Activated naive CD4-positive, alpha-beta T cell treated with anti-CD3 and anti-CD28 coated beads, Interleukin-2, amount 10 ng/mL, durations not matched to agents 7 days and 5 days (primary cell): ENCODE data around the gene N4BP2.

Experiments
- CTCF ChIA-PET: fragments of 350-600 bp; sonication (Branson Sonifier 250); formaldehyde crosslinking; loops from one replicate; lab custom pipeline; 2021; ENCODE audit warnings: antibody characterized with exemption; lab: Charles Lee
- DNase-seq: peaks from one replicate; pipeline ENCODE4 v3.0.0-alpha.2; 2020
- H3K27ac Mint-ChIP-seq: one replicate; pipeline ENCODE4 v1.8.0; 2021; ENCODE audit warnings: mild to moderate bottlenecking, moderate library complexity, mixed read lengths
- H3K27me3 Mint-ChIP-seq: one replicate; pipeline ENCODE4 v1.8.0; 2021; ENCODE audit warnings: mild to moderate bottlenecking, mixed read lengths
- H3K36me3 Mint-ChIP-seq: one replicate; pipeline ENCODE4 v1.8.0; 2021; ENCODE audit warnings: mixed read lengths
- H3K4me1 Mint-ChIP-seq: one replicate; pipeline ENCODE4 v1.8.0; 2021; ENCODE audit warnings: mixed read lengths
- H3K4me3 Mint-ChIP-seq: one replicate; pipeline ENCODE4 v1.8.0; 2021; ENCODE audit warnings: mild to moderate bottlenecking, moderate library complexity, mixed read lengths
- H3K9me3 Mint-ChIP-seq: one replicate; pipeline ENCODE4 v1.8.0; 2021; ENCODE audit warnings: mixed read lengths

N4BP2 gene

DNA sequence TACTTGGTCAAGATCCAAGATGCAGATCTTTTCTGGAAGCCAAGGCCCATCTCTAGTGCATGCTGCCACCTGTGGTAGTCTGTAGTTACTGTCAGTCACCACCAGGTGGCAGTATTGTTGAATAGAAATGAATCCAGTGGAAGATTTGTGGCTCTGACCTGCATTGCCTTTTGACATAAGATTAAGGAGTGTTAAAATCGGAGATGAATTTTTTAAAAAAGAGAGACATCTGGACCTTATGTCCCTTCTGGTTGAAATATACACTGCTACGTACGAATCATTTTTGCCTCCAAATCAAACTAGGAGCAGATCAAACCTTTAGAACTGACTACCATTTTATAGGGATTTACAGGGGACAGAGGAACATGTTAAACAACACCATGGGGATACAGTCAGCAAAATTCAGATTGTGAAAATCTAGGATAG, 93.3 kb downstream of the N4BP2 start:
- H3K9me3 Mint-ChIP-seq, result peaks cover 10% of the 10 kb centered on the region

DNA sequence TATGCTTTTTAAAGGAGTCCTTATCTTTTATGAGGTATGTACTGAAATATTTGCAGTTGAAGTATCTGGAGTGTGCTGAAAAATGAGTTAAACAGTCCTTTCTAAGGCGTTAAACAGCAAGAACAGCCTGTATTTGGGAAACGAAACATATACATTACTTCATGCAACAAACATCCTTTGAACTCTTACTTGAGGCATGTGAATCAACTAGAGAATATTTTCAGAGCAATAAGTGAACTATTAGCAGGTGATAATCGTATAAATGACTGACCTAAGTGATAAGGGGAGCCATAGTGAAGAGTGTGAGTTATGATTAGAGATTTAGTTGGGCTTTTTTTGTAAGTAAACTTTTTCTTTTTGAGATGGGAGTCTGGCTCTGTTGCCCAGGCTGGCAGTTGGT, 94.3 kb downstream of the N4BP2 start:
- DNase-seq, result no peak
- CTCF ChIA-PET, result interaction anchor here (0.9 to 1.9 kb wide), 5 partner anchors 32 to 180 kb away, joined by 3 to 11 read pairs (median 8); no protein-coding TSS in a partner anchor
- Mint-ChIP-seq H3K27ac (no peak overlapping the region), H3K36me3 (peaks cover 52% of the 10 kb centered on the region), H3K4me3 (no peak overlapping the region), H3K9me3 (peaks cover 10% of the 10 kb centered on the region), H3K27me3 (no peaks in the 10 kb centered on the region), H3K4me1 (peaks cover 36% of the 10 kb centered on the region)

More for the DNA sequence above, 93.3 kb downstream of the N4BP2 start:
- DNase-seq, result peak; percentile 81
- H3K36me3 Mint-ChIP-seq, result peaks cover 59% of the 10 kb centered on the region
- no peaks in the 10 kb centered on the region for H3K27me3 Mint-ChIP-seq
- H3K27ac Mint-ChIP-seq, result peak overlapping the region; percentile 68
- peaks cover 36% of the 10 kb centered on the region for H3K4me1 Mint-ChIP-seq
- CTCF ChIA-PET, result interaction anchor here (0.6 to 1.6 kb wide), 9 partner anchors 55 to 349 kb away, joined by 3 to 5 read pairs (median 3); no protein-coding TSS in a partner anchor
- no peak overlapping the region for H3K4me3 Mint-ChIP-seq

GRCh38 chr4:40152637-40153036, 96.0 kb downstream of the N4BP2 start:
- H3K27me3 Mint-ChIP-seq, result no peaks in the 10 kb centered on the region
- peak; percentile 31 for DNase-seq
- peak overlapping the region; percentile 24 for H3K27ac Mint-ChIP-seq
- CTCF ChIA-PET, result interaction anchor here (0.6 to 2.1 kb wide), 9 partner anchors 9 to 567 kb away, joined by 3 to 20 read pairs (median 3); no protein-coding TSS in a partner anchor
- peaks cover 36% of the 10 kb centered on the region for H3K4me1 Mint-ChIP-seq
- H3K4me3 Mint-ChIP-seq, result no peak overlapping the region
- H3K36me3 Mint-ChIP-seq, result peaks cover 50% of the 10 kb centered on the region
- H3K9me3 Mint-ChIP-seq, result peaks cover 10% of the 10 kb centered on the region

- peaks cover 50% of the 10 kb centered on the region for H3K36me3 Mint-ChIP-seq
- CTCF ChIA-PET, result no interaction called here
- H3K4me1 Mint-ChIP-seq, result peaks cover 16% of the 10 kb centered on the region
- no peak overlapping the region for H3K27ac Mint-ChIP-seq
- no peak overlapping the region for H3K4me3 Mint-ChIP-seq
- no peaks in the 10 kb centered on the region for H3K9me3 Mint-ChIP-seq
- H3K27me3 Mint-ChIP-seq, result no peaks in the 10 kb centered on the region
- no peak for DNase-seq
Observed at GRCh38 chr4:40157436-40157835, 100.8 kb downstream of the N4BP2 start.

- CTCF ChIA-PET, result no interaction called here
- peaks cover 53% of the 10 kb centered on the region for H3K36me3 Mint-ChIP-seq
- no peaks in the 10 kb centered on the region for H3K4me1 Mint-ChIP-seq
- peak overlapping the region; percentile 53 for H3K27ac Mint-ChIP-seq
- no peak for DNase-seq
- no peaks in the 10 kb centered on the region for H3K9me3 Mint-ChIP-seq
- H3K4me3 Mint-ChIP-seq, result no peak overlapping the region
- H3K27me3 Mint-ChIP-seq, result no peaks in the 10 kb centered on the region
Observed at GRCh38 chr4:40160258-40160657, 103.6 kb downstream of the N4BP2 start.

DNA sequence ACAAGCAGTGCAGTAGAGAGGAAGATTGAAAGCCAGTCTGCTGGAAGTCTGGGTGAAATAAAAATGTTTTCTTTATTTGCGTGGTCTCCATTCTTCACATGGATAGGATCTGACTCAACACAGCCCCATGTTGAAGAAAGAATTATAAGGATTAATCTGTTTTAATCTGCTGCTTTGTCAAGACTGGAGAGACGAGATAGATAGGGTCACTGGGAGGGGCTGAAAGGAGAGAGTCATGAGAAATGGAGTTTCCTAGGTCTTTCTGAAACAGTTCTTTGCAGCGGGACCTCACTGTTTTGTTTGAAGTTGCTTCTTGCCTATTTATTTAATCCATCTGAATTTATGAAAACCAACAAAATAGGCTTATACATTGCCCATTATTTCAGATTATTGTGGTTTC, 107.8 kb downstream of the N4BP2 start:
- no peaks in the 10 kb centered on the region for H3K27me3 Mint-ChIP-seq
- H3K4me1 Mint-ChIP-seq, result peaks cover 4% of the 10 kb centered on the region
- H3K9me3 Mint-ChIP-seq, result peaks cover 6% of the 10 kb centered on the region
- H3K36me3 Mint-ChIP-seq, result peaks cover 61% of the 10 kb centered on the region
- H3K27ac Mint-ChIP-seq, result no peak overlapping the region
- CTCF ChIA-PET, result interaction anchor here (0.9 kb wide), 1 partner anchor 9 kb away, joined by 6 read pairs; no protein-coding TSS in a partner anchor
- H3K4me3 Mint-ChIP-seq, result no peak overlapping the region
- no peak for DNase-seq

DNA sequence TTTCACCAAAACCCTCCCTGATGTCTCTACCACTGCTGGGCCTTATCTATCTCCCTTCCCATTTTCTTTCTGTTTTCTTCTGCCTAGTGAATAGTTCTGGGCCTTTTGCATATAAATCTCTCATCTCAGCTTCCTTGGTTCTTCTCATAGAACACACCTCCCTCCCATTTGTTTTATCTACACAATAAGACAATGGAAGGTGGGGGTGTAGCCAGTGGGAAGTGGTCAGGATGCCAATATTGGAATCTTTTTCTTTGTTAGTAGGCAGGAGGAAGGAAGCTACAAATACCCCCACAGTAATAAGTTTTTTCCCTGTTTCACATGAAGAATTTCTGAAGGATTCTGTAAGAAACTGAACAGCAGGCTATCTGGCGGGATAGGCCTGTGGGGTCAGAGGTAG, 109.3 kb downstream of the N4BP2 start:
- no peak overlapping the region for H3K4me3 Mint-ChIP-seq
- no peak for DNase-seq
- H3K4me1 Mint-ChIP-seq, result peaks cover 8% of the 10 kb centered on the region
- H3K9me3 Mint-ChIP-seq, result peaks cover 10% of the 10 kb centered on the region
- no peaks in the 10 kb centered on the region for H3K27me3 Mint-ChIP-seq
- peaks cover 53% of the 10 kb centered on the region for H3K36me3 Mint-ChIP-seq
- no peak overlapping the region for H3K27ac Mint-ChIP-seq
- CTCF ChIA-PET, result no interaction called here

GRCh38 chr4:40168070-40168469, 111.4 kb downstream of the N4BP2 start:
- Mint-ChIP-seq H3K27ac (no peak overlapping the region), H3K9me3 (peaks cover 10% of the 10 kb centered on the region), H3K27me3 (no peaks in the 10 kb centered on the region), H3K4me3 (no peak overlapping the region), H3K4me1 (peaks cover 18% of the 10 kb centered on the region), H3K36me3 (peaks cover 40% of the 10 kb centered on the region)
- no peak for DNase-seq
- CTCF ChIA-PET, result no interaction called here

GRCh38 chr4:40170588-40170987, 113.9 kb downstream of the N4BP2 start:
- H3K4me3 Mint-ChIP-seq, result no peak overlapping the region
- peaks cover 10% of the 10 kb centered on the region for H3K9me3 Mint-ChIP-seq
- H3K27ac Mint-ChIP-seq, result no peak overlapping the region
- H3K36me3 Mint-ChIP-seq, result peaks cover 29% of the 10 kb centered on the region
- CTCF ChIA-PET, result no interaction called here
- H3K4me1 Mint-ChIP-seq, result peaks cover 37% of the 10 kb centered on the region
- no peaks in the 10 kb centered on the region for H3K27me3 Mint-ChIP-seq
- no peak for DNase-seq

DNA sequence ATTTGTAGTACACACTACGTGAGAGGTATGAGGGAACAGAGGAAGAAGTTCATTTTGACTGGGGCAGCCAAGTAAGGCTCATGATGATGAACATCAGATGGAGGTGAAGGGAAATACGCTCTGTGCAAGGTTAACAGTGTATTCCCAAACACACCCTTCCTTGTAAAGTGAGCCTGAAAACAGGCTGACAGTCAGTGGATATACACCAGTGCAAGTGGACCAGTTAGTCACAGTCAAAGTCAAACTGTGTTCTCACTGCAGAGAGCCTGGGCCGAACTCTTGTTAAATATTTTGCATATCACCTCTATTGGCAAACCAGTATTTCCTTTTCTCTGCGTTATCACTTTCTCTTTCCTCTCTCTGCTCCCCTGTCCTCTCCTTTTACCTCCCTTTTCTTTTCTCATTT, 116.8 kb downstream of the N4BP2 start:
- H3K36me3 Mint-ChIP-seq, result peaks cover 12% of the 10 kb centered on the region
- H3K4me1 Mint-ChIP-seq, result peaks cover 35% of the 10 kb centered on the region
- peaks cover 9% of the 10 kb centered on the region for H3K27me3 Mint-ChIP-seq
- no peak for DNase-seq
- H3K4me3 Mint-ChIP-seq, result peak overlapping the region; percentile 32
- CTCF ChIA-PET, result no interaction called here
- peaks cover 5% of the 10 kb centered on the region for H3K9me3 Mint-ChIP-seq
- peak overlapping the region; percentile 84 for H3K27ac Mint-ChIP-seq

GRCh38 chr4:40176602-40177001, 120.0 kb downstream of the N4BP2 start:
- CTCF ChIA-PET, result no interaction called here
- Mint-ChIP-seq H3K27ac (no peak overlapping the region), H3K4me3 (no peak overlapping the region), H3K36me3 (peaks cover 3% of the 10 kb centered on the region), H3K27me3 (peaks cover 9% of the 10 kb centered on the region), H3K9me3 (no peaks in the 10 kb centered on the region), H3K4me1 (peaks cover 42% of the 10 kb centered on the region)
- no peak for DNase-seq

GRCh38 chr4:40177591-40177990, 120.9 kb downstream of the N4BP2 start:
- Mint-ChIP-seq H3K27ac (no peak overlapping the region), H3K36me3 (peaks cover 3% of the 10 kb centered on the region), H3K4me1 (peaks cover 42% of the 10 kb centered on the region), H3K27me3 (peaks cover 9% of the 10 kb centered on the region), H3K9me3 (no peaks in the 10 kb centered on the region), H3K4me3 (no peak overlapping the region)
- DNase-seq, result no peak
- CTCF ChIA-PET, result no interaction called here

DNA sequence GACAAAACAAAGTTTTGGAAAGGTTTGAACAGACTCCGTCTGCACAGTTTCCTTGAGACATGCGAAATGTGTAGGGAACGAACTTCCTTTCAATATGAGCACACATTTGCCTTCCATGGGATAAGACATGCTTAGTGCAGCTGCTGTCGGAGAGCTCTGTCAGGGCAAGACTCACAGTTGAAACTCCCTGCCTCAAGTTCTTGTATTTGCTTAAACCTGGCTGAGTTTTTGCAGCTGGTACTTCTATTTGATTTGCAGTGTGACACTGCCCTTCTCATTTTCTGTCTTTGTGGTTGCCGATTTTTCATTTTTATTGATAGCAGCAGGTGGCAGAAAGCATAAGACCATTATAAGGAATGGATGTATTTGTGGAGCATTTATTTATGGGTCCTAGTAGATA, 122.0 kb downstream of the N4BP2 start:
- DNase-seq, result no peak
- Mint-ChIP-seq H3K4me1 (peaks cover 35% of the 10 kb centered on the region), H3K27me3 (peaks cover 9% of the 10 kb centered on the region), H3K36me3 (peaks cover under 1% of the 10 kb centered on the region), H3K4me3 (no peak overlapping the region), H3K9me3 (no peaks in the 10 kb centered on the region), H3K27ac (no peak overlapping the region)
- CTCF ChIA-PET, result no interaction called here

DNA sequence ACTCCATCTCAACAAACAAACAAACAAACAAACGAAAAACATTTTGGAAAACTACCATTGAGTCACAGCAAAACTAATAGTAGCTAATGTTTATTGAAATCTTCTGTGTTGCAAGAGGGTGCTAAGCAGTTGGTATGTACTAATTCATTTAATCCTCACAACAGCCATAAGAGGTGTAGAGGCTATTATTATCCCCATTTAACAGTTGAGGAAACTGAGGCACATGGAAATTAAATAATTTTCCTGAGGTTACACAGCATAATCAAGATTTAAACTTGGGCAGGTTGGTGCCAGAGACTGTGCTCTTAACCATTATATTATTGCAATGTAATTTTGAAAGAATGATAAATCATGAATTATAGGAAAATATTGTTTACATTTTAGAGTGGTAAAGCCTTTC, 122.7 kb downstream of the N4BP2 start:
- CTCF ChIA-PET, result no interaction called here
- Mint-ChIP-seq H3K9me3 (no peaks in the 10 kb centered on the region), H3K27me3 (peaks cover 9% of the 10 kb centered on the region), H3K4me1 (peaks cover 35% of the 10 kb centered on the region), H3K4me3 (no peak overlapping the region), H3K36me3 (no peaks in the 10 kb centered on the region), H3K27ac (no peak overlapping the region)
- no peak for DNase-seq

DNA sequence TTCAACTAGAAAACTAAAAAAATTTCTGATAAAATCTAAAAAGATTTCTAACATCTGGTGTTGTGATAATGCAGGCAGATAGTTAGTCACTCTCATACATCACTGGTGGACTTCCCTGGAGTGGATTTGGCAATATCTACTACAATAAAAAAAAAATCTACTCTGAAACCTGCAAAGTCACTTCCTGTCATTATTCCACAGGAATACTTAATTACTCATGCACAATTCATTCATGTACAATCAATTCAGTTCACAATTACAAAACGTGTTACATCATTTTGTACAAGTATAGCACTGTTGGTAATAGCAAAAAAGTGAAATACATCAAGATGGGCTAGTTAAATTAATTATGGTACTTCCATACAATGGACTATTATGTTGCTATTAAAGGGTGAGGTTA, 123.7 kb downstream of the N4BP2 start:
- H3K4me3 Mint-ChIP-seq, result no peak overlapping the region
- H3K4me1 Mint-ChIP-seq, result peaks cover 37% of the 10 kb centered on the region
- peaks cover 9% of the 10 kb centered on the region for H3K27me3 Mint-ChIP-seq
- H3K9me3 Mint-ChIP-seq, result no peaks in the 10 kb centered on the region
- CTCF ChIA-PET, result no interaction called here
- no peak for DNase-seq
- H3K36me3 Mint-ChIP-seq, result no peaks in the 10 kb centered on the region
- H3K27ac Mint-ChIP-seq, result no peak overlapping the region
